Upper lobe of left lung (tissue), 4 donors: Measurements from ENCODE around the gene MYEOV.

Experiments used
- EP300 ChIP-seq, 4 donors: sonication (generic); formaldehyde crosslinking; IDR thresholded peaks; one replicate each; pipeline ENCODE4 v1.5.1; 2017; ENCODE audit warnings: antibody characterized with exemption in 4 of 4, control low read depth in 2 of 4
- POLR2A ChIP-seq, 4 donors: fragments of 450-650 bp; IDR thresholded peaks; one replicate each; pipeline ENCODE4 v1.5.1; 2016 to 2017; ENCODE audit warnings: antibody characterized with exemption in 4 of 4, mild to moderate bottlenecking in 2 of 4
- POLR2AphosphoS5 ChIP-seq, 2 donors: sonication (generic); formaldehyde crosslinking; IDR thresholded peaks; one replicate each; pipeline ENCODE4 v1.5.1; 2017; ENCODE audit warnings: antibody characterized with exemption in 2 of 2
- TF ChIP-seq, protein P1 (sequence below), 6 experiments: fragments of 450-650 bp in 4 of 6; fragments of 200-600 bp in 2 of 6; sonication (generic) in 2 of 6; IDR thresholded peaks; one replicate each; pipeline ENCODE4 v1.5.1; 2016 to 2019; ENCODE audit warnings: antibody characterized with exemption in 6 of 6

DNA sequence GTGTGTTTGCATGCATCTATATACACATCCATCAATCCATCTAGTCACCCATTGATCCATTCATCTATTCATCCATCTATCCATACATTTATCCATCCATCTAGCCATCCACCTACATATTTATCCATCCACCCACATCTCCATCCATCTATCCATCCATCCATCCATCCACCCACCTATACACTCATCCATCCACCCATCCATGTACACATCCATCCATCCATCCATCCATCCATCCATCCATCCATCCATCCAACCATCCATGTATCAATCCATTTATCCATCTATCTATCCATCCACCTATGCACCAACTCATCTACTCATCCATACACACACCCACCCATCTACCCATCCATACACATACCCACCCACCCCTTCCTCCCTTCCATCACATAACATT is 18.8 kb upstream of the MYEOV start:
- TF ChIP-seq, protein P1, sequence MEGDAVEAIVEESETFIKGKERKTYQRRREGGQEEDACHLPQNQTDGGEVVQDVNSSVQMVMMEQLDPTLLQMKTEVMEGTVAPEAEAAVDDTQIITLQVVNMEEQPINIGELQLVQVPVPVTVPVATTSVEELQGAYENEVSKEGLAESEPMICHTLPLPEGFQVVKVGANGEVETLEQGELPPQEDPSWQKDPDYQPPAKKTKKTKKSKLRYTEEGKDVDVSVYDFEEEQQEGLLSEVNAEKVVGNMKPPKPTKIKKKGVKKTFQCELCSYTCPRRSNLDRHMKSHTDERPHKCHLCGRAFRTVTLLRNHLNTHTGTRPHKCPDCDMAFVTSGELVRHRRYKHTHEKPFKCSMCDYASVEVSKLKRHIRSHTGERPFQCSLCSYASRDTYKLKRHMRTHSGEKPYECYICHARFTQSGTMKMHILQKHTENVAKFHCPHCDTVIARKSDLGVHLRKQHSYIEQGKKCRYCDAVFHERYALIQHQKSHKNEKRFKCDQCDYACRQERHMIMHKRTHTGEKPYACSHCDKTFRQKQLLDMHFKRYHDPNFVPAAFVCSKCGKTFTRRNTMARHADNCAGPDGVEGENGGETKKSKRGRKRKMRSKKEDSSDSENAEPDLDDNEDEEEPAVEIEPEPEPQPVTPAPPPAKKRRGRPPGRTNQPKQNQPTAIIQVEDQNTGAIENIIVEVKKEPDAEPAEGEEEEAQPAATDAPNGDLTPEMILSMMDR (IDR thresholded peaks at IDR 0.05), result no peak
- TF ChIP-seq EP300 (IDR thresholded peaks at IDR 0.05), result no peak
- TF ChIP-seq POLR2AphosphoS5 (IDR thresholded peaks at IDR 0.05), result no peak
- no peak for TF ChIP-seq POLR2A (IDR thresholded peaks at IDR 0.05)
